Prostate gland (tissue), 2 donors: ENCODE data around the gene GRAMD1C. TPM values are rescaled to one million over a fixed set of nuclear protein-coding genes. Genes with fewer than 3 reads are reported as not detected.

Source experiments
- DNase-seq: peaks from one replicate; pipeline ENCODE4 v3.0.0-alpha.2; 2019; ENCODE audit warnings: low spot score
- H3K27ac ChIP-seq, 2 donors: fragments of 200-600 bp; sonication (generic); 2 replicates each; pipeline ENCODE4 v1.5.1; 2017 to 2019
- H3K27me3 ChIP-seq: fragments of 200-600 bp; sonication (generic); replicated peaks from 2 replicates; pipeline ENCODE4 v1.5.1; 2019; ENCODE audit not compliant: insufficient read depth
- H3K36me3 ChIP-seq, 2 donors: fragments of 200-600 bp; sonication (generic); 1 replicate in 1 of 2; 2 replicates in 1 of 2; pipeline versions ENCODE4 v1.5.1 to v1.8.1; 2017 to 2019
- H3K4me1 ChIP-seq: fragments of 200-600 bp; sonication (generic); replicated peaks from 2 replicates; pipeline ENCODE4 v1.5.1; 2019
- H3K4me3 ChIP-seq, 2 donors: fragments of 200-600 bp; sonication (generic); 2 replicates each; pipeline ENCODE4 v1.5.1; 2017 to 2019
- H3K9me3 ChIP-seq: fragments of 200-600 bp; sonication (generic); 2 replicates; pipeline ENCODE4 v1.5.1; 2017
- CTCF ChIP-seq, 4 experiments: fragments of 200-600 bp in 2 of 4; fragments of 450-650 bp in 2 of 4; sonication (generic) in 2 of 4; IDR thresholded peaks; 1 replicate in 3 of 4; 2 replicates in 1 of 4; pipeline ENCODE4 v1.5.1; 2016 to 2019; ENCODE audit warnings: antibody characterized with exemption in 4 of 4, mild to moderate bottlenecking in 2 of 4, moderate library complexity in 2 of 4
- POLR2A ChIP-seq: fragments of 450-650 bp; IDR thresholded peaks from one replicate; pipeline ENCODE4 v1.6.1; 2016; ENCODE audit warnings: antibody characterized with exemption, mild to moderate bottlenecking
- POLR2AphosphoS5 ChIP-seq: sonication (generic); formaldehyde crosslinking; IDR thresholded peaks from one replicate; pipeline ENCODE4 v1.6.1; 2017; ENCODE audit warnings: antibody characterized with exemption
- WGBS: methylation state at CpG from one replicate; pipeline ENCODE4 v1.1.5; 2018; 5-methylcytosine and 5-hydroxymethylcytosine counted together
- intact Hi-C: fragments of 100-400 bp; cut with DNase I; formaldehyde crosslinking; loops from one replicate; pipeline ENCODE4 v1.14.2; 2022
- total RNA-seq, 2 donors: library from RNA; depleted of rRNA; stranded (reverse); fragments of >200 nt; gene quantifications; one replicate each; pipeline ENCODE4 v1.1.0, GENCODE V29; 2016

Gene GRAMD1C
- total RNA-seq, 2 donors from 2014 or later: 7.4 to 21.4 TPM

DNA sequence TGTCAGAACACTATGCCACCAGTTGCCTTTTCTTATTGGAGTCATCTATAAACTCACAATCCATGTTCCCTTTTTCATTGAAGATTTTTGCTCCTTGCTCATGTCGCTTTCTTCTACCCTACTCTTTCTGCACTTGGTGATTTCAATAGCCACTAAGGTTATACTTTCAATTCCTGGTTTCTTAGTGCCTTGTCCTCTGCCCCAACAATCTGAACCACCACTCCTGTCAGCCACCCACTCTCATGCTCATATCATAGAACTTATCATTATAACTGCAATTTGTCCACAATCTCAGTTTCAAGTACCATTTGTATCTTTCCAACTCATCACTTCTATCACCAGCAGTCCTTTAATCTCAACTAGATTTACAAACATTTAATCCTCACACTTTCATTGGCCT is 10.0 kb upstream of the GRAMD1C start:
- Histone ChIP-seq H3K36me3 (no peaks in the 10 kb centered on the region), H3K9me3 (no peaks in the 10 kb centered on the region), H3K4me1 (no peaks in the 10 kb centered on the region), H3K27ac (no peak overlapping the region), H3K4me3 (no peak overlapping the region), H3K27me3 (no peaks in the 10 kb centered on the region)
- DNase-seq: no peak
- 94% methylated on average over 1 of the region's 1 CpG for WGBS
- intact Hi-C loops: no loop called here
- TF ChIP-seq POLR2AphosphoS5: no peak
- no peak for TF ChIP-seq CTCF (IDR thresholded peaks at IDR 0.05)
- TF ChIP-seq POLR2A: no peak

GRCh38 chr3:113829576-113830354 is 8.8 kb upstream of the GRAMD1C start:
- Histone ChIP-seq H3K36me3 (no peaks in the 10 kb centered on the region), H3K27ac (no peak overlapping the region), H3K27me3 (no peaks in the 10 kb centered on the region), H3K4me1 (no peaks in the 10 kb centered on the region), H3K4me3 (no peak overlapping the region), H3K9me3 (no peaks in the 10 kb centered on the region)
- intact Hi-C loops: loop anchor here (10.0 kb wide), 1 partner anchor 95 kb away; no protein-coding TSS in a partner anchor
- TF ChIP-seq CTCF (IDR thresholded peaks at IDR 0.05) (no peak), POLR2A (no peak), POLR2AphosphoS5 (no peak)
- DNase-seq: no peak
- 68% methylated on average over 10 of the region's 10 CpGs for WGBS

DNA sequence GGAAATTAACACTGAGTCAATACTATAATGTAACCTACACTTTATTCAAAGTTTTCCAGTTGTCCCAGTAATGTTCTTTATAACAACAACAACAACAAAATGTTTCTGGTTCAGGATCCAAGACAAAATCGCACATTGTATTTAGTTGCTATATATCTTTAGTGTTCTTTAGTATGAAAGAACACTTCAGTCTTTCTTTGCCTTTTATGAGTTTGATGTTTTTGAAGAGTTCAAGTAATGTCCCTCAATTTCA is 7.6 kb upstream of the GRAMD1C start:
- Histone ChIP-seq H3K9me3 (no peaks in the 10 kb centered on the region), H3K4me1 (no peaks in the 10 kb centered on the region), H3K4me3 (no peak overlapping the region), H3K36me3 (no peaks in the 10 kb centered on the region), H3K27me3 (no peaks in the 10 kb centered on the region), H3K27ac (no peak overlapping the region)
- WGBS: 0% methylated on average over 1 of the region's 1 CpG
- intact Hi-C loops: loop anchor here (10.0 kb wide), 1 partner anchor 96 kb away; no protein-coding TSS in a partner anchor
- no peak for DNase-seq
- TF ChIP-seq POLR2A (no peak), CTCF (IDR thresholded peaks at IDR 0.05) (no peak), POLR2AphosphoS5 (no peak)

GRCh38 chr3:113832477-113833164 is 6.0 kb upstream of the GRAMD1C start:
- no peak for DNase-seq
- H3K4me3 ChIP-seq: no peak overlapping the region
- 79% methylated on average over 5 of the region's 5 CpGs for WGBS
- intact Hi-C loops: loop anchor here (10.0 kb wide), 1 partner anchor 98 kb away; no protein-coding TSS in a partner anchor
- no peaks in the 10 kb centered on the region for H3K36me3 ChIP-seq
- no peaks in the 10 kb centered on the region for H3K4me1 ChIP-seq
- no peak overlapping the region for H3K27ac ChIP-seq
- TF ChIP-seq POLR2AphosphoS5 (no peak), POLR2A (no peak), CTCF (IDR thresholded peaks at IDR 0.05) (no peak)
- H3K27me3 ChIP-seq: no peaks in the 10 kb centered on the region
- no peaks in the 10 kb centered on the region for H3K9me3 ChIP-seq
